ENCODE measurements around the gene MYO19.

DNA sequence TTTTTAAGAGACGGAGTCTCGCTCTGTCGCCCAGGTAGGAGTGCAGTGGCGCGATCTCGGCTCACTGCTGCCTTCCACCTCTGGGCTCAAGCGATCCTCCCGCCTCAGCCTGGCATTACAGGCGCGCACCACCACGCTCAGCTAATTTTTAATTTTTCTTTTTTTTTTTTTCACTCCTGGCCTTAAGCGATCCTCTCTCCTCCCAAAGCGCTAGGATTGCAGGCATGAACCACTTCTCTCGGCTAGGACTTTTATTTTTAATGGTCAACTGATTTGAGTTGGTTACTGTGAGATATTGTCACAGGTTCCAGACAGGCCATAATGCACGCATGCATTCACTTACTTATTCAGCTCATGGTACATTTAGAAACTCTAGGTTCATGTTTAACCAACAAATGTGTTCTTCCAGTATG is 1.0 kb upstream of the MYO19 start:
- TF ChIP-seq, protein P1, sequence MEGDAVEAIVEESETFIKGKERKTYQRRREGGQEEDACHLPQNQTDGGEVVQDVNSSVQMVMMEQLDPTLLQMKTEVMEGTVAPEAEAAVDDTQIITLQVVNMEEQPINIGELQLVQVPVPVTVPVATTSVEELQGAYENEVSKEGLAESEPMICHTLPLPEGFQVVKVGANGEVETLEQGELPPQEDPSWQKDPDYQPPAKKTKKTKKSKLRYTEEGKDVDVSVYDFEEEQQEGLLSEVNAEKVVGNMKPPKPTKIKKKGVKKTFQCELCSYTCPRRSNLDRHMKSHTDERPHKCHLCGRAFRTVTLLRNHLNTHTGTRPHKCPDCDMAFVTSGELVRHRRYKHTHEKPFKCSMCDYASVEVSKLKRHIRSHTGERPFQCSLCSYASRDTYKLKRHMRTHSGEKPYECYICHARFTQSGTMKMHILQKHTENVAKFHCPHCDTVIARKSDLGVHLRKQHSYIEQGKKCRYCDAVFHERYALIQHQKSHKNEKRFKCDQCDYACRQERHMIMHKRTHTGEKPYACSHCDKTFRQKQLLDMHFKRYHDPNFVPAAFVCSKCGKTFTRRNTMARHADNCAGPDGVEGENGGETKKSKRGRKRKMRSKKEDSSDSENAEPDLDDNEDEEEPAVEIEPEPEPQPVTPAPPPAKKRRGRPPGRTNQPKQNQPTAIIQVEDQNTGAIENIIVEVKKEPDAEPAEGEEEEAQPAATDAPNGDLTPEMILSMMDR (IDR thresholded peaks at IDR 0.05; ENCODE audit: low read length): no peak
- no peak for TF ChIP-seq EZH2 (optimal IDR thresholded peaks at IDR 0.05; ENCODE audit: low read depth, low read length)
- TF ChIP-seq EZH2phosphoT487 (IDR thresholded peaks at IDR 0.05; ENCODE audit: low read length): no peak
